NCI-H524 (cell line): ENCODE results near the gene C10orf143.
"Not testable (repeated sequence)": the region's sequence is repeated elsewhere in the genome, so short reads cannot be mapped to it uniquely, and the experiment has no call there.

ENCODE experiments used
- DNase-seq, 2 experiments: peaks; one replicate each; lab custom pipeline; 2025; lab: John Stamatoyannopoulos, UW

Gene C10orf143

GRCh38 chr10:130111113-130111851 lies 652 bp upstream of the C10orf143 start:
- peak; percentile 76 to 88 for DNase-seq

- DNase-seq: peak; percentile 1 to 37
Measured at GRCh38 chr10:130109796-130110245, 809 bp downstream of the C10orf143 start.

- DNase-seq: no peak
Measured at GRCh38 chr10:130108934-130109604, 1.6 kb downstream of the C10orf143 start.

GRCh38 chr10:130108146-130108545 lies 2.5 kb downstream of the C10orf143 start:
- DNase-seq: not testable (repeated sequence)

- DNase-seq: no peak
Measured at GRCh38 chr10:130105724-130106123, 4.9 kb downstream of the C10orf143 start.

- DNase-seq: no peak
Measured at GRCh38 chr10:130099344-130099743, 11.3 kb downstream of the C10orf143 start.

- not testable (repeated sequence) for DNase-seq
Measured at GRCh38 chr10:130090565-130090964, 20.1 kb downstream of the C10orf143 start.

- no peak for DNase-seq
Measured at GRCh38 chr10:130080461-130080814, 30.2 kb downstream of the C10orf143 start.

GRCh38 chr10:130079614-130080460 lies 30.8 kb downstream of the C10orf143 start:
- no peak for DNase-seq

GRCh38 chr10:130078120-130078519 lies 32.5 kb downstream of the C10orf143 start:
- no peak for DNase-seq

GRCh38 chr10:130076681-130077080 lies 33.9 kb downstream of the C10orf143 start:
- no peak for DNase-seq

GRCh38 chr10:130074639-130075038 lies 36.0 kb downstream of the C10orf143 start:
- DNase-seq: no peak

GRCh38 chr10:130073912-130074311 lies 36.7 kb downstream of the C10orf143 start:
- no peak for DNase-seq

- no peak for DNase-seq
Measured at GRCh38 chr10:130072247-130072646, 38.4 kb downstream of the C10orf143 start.

- DNase-seq: no peak
Measured at GRCh38 chr10:130067893-130068292, 42.7 kb downstream of the C10orf143 start.

- no peak for DNase-seq
Measured at GRCh38 chr10:130066743-130067142, 43.9 kb downstream of the C10orf143 start.

- DNase-seq: peak in 1 of 2 experiments; percentile 36
Measured at GRCh38 chr10:130065251-130065650, 45.4 kb downstream of the C10orf143 start.

GRCh38 chr10:130064783-130065182 lies 45.8 kb downstream of the C10orf143 start:
- DNase-seq: peak in 1 of 2 experiments; percentile 11

- no peak for DNase-seq
Measured at GRCh38 chr10:130062976-130063375, 47.7 kb downstream of the C10orf143 start.

- DNase-seq: no peak
Measured at GRCh38 chr10:130062201-130062600, 48.4 kb downstream of the C10orf143 start.

GRCh38 chr10:130061760-130062159 lies 48.9 kb downstream of the C10orf143 start:
- no peak for DNase-seq

GRCh38 chr10:130054021-130054420 lies 56.6 kb downstream of the C10orf143 start:
- DNase-seq: no peak
